HG03565 (cell line): ENCODE measurements around the gene CD72.
"Not testable (repeated sequence)": the region's sequence is repeated elsewhere in the genome, so short reads cannot be mapped to it uniquely, and the experiment has no call there.

Experiments
- ATAC-seq: cut with Tn5 transposase; IDR thresholded peaks from one replicate; pipeline ENCODE4 v1.9.1; 2021; ENCODE audit warnings: mild to moderate bottlenecking, moderate library complexity; ENCODE audit not compliant: unreplicated experiment

The CD72 gene

GRCh38 chr9:35618854-35619799, 914 bp upstream of the CD72 start:
- ATAC-seq, result peak; percentile 33

GRCh38 chr9:35617548-35617947, 665 bp downstream of the CD72 start:
- ATAC-seq, result no peak

- ATAC-seq, result no peak
Measured at GRCh38 chr9:35616681-35617459, 1.3 kb downstream of the CD72 start.

GRCh38 chr9:35615981-35616680, 2.1 kb downstream of the CD72 start:
- ATAC-seq, result no peak

- ATAC-seq, result no peak
Measured at GRCh38 chr9:35612843-35613242, 5.4 kb downstream of the CD72 start.

- not testable (repeated sequence) for ATAC-seq
Measured at GRCh38 chr9:35612066-35612465, 6.1 kb downstream of the CD72 start.

- peak; percentile 49 for ATAC-seq
Measured at GRCh38 chr9:35611230-35611797, 6.9 kb downstream of the CD72 start.

GRCh38 chr9:35609820-35610163, 8.4 kb downstream of the CD72 start:
- no peak for ATAC-seq

- no peak for ATAC-seq
Measured at GRCh38 chr9:35609001-35609819, 9.0 kb downstream of the CD72 start.

GRCh38 chr9:35608221-35608620, 10.0 kb downstream of the CD72 start:
- ATAC-seq, result no peak

GRCh38 chr9:35606726-35607125, 11.5 kb downstream of the CD72 start:
- ATAC-seq, result no peak

- no peak for ATAC-seq
Measured at GRCh38 chr9:35606138-35606504, 12.1 kb downstream of the CD72 start.

- peak; percentile 8 for ATAC-seq
Measured at GRCh38 chr9:35605351-35606137, 12.7 kb downstream of the CD72 start.

- peak; percentile 27 for ATAC-seq
Measured at GRCh38 chr9:35604578-35605350, 13.4 kb downstream of the CD72 start, which contains the start of gene TESK1. Gene TESK1, plus strand, starts transcription at chr9:35605262. Its CDS starts 358 bp downstream, at chr9:35605620.

- ATAC-seq, result peak; percentile 81
Measured at GRCh38 chr9:35603986-35604577, 14.1 kb downstream of the CD72 start.

GRCh38 chr9:35603506-35603985, 14.7 kb downstream of the CD72 start:
- ATAC-seq, result no peak

- no peak for ATAC-seq
Measured at GRCh38 chr9:35599763-35600604, 18.2 kb downstream of the CD72 start.
